ENCODE measurements around the gene RAB11FIP3.

DNA sequence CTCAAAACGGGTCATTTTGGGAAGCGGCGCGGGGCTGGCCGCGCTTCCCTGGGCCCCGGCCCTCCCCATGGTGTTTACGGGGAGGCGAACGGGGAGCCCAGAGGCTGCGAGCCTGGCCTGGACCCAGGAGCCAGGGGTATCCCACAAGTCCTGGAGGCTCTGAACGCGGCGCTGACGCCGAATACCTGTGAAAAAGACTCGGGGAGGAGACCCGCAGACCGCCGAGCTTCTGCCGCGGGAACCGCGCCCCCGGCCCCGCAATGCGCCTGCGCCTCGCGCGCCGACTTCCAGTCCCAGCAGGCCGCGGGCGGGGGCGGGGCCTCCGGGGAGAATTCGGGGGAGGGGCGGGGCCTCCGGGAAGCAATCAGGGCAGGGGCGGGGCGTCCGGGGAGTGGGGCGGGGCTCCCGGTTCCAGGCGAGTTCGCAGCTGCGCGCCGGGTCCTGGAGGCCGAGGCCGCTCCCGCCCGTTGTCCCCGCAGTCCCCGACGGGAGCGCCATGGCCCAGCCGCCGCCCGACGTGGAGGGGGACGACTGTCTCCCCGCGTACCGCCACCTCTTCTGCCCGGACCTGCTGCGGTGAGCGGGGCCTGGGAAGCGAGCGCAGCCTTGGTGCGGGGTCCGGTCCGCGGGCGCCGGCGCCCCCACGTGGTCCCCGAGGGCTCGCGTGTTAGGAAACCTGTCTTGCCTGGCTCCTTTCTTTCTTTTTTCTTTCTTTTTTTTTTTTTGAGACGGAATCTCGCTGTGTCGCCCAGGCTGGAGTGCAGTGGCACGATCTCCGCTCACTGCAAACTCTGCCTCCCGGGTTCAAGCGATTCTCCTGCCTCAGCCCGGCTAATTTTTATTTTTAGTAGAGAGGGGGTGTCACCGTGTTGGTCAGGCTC lies 23.7 kb upstream of the RAB11FIP3 start, which contains the start of gene DECR2:
- TF ChIP-seq, protein P1, sequence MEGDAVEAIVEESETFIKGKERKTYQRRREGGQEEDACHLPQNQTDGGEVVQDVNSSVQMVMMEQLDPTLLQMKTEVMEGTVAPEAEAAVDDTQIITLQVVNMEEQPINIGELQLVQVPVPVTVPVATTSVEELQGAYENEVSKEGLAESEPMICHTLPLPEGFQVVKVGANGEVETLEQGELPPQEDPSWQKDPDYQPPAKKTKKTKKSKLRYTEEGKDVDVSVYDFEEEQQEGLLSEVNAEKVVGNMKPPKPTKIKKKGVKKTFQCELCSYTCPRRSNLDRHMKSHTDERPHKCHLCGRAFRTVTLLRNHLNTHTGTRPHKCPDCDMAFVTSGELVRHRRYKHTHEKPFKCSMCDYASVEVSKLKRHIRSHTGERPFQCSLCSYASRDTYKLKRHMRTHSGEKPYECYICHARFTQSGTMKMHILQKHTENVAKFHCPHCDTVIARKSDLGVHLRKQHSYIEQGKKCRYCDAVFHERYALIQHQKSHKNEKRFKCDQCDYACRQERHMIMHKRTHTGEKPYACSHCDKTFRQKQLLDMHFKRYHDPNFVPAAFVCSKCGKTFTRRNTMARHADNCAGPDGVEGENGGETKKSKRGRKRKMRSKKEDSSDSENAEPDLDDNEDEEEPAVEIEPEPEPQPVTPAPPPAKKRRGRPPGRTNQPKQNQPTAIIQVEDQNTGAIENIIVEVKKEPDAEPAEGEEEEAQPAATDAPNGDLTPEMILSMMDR (IDR thresholded peaks at IDR 0.05): peak; percentile 36 to 78 (median 73)
- no peak for TF ChIP-seq EP300 (IDR thresholded peaks at IDR 0.05)

All from ovary (tissue), 3 donors.